HG02973 (cell line): ENCODE measurements around the gene GPX1.

ENCODE experiments used
- ATAC-seq: cut with Tn5 transposase; IDR thresholded peaks from one replicate; pipeline ENCODE4 v1.9.1; 2021; ENCODE audit warnings: moderate library complexity; ENCODE audit not compliant: unreplicated experiment

The GPX1 gene

GRCh38 chr3:49313896-49314688, 44.1 kb downstream of the GPX1 start:
- no peak for ATAC-seq

GRCh38 chr3:49311283-49311682, 46.9 kb downstream of the GPX1 start:
- no peak for ATAC-seq

GRCh38 chr3:49310677-49311076, 47.5 kb downstream of the GPX1 start:
- ATAC-seq = no peak
